PC-3 (cell line): Measurements from ENCODE around the gene TTC28.
"Not testable (repeated sequence)": the region's sequence is repeated elsewhere in the genome, so short reads cannot be mapped to it uniquely, and the experiment has no call there.

Experiments used
- CTCF ChIP-seq: fragments of 300-600 bp; sonication (generic); conservative IDR thresholded peaks from 2 replicates; pipeline ENCODE4 v1.5.1; 2017; ENCODE audit warnings: antibody characterized with exemption, low read depth, mild to moderate bottlenecking, low read length
- EZH2 ChIP-seq: fragments of 300-600 bp; sonication (generic); IDR thresholded peaks from one replicate; pipeline ENCODE4 v1.6.1; 2017; ENCODE audit warnings: antibody characterized with exemption, mild to moderate bottlenecking, low read length; ENCODE audit not compliant: unreplicated experiment

DNA sequence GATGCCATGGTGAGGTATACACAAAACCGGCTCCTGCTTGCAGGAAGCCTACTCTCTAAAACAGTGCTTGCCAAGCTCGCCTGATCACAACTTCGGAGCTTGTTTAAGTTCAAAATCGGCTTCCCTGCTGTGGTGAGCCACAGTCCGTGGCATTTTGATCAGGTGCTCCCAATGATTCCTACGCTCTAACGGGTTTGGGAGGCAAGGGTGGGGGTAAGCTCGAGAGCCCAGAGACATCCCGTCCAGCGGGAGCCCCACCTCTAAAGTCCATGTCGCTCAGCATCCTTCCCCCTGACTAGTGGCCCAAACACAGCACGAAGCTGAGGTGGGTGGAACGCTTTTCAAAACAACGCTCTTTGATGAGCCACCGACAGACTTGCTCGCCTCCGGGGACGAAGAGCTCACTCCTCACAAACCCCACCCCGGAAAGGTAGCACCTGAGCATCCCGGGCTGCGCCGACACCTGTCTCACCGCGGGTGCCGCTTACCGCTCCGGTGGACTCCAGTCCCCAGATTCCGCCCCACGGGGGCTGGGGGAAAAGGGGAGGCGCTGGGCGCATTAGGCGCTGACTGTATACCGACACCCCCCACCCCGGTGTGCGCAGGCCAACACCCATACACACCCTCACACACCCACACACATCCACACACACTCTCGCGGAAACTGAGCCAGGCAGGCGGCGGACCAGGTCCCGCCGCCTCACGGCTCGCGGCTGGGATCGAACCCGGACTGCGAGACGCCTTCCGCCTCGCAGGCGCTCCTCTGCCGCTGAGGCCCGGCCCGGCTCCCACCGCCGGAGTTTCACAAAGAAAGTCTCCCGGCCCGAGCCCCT is 646 bp downstream of the TTC28 start:
- not testable (repeated sequence) for TF ChIP-seq CTCF, EZH2
